Activated CD4-positive, alpha-beta T cell treated with anti-CD3 and anti-CD28 coated beads, Interleukin-2, amount 10 ng/mL, durations not matched to agents 7 days and 5 days (primary cell): ENCODE results near the gene G6PC3. TPM values are rescaled to one million over a fixed set of nuclear protein-coding genes. Genes with fewer than 3 reads are reported as not detected.

Source experiments
- CTCF ChIA-PET: fragments of 350-600 bp; sonication (Branson Sonifier 250); formaldehyde crosslinking; loops from one replicate; lab custom pipeline; 2021; ENCODE audit warnings: antibody characterized with exemption; lab: Charles Lee
- POLR2A ChIA-PET: fragments of 350-600 bp; sonication (Branson Sonifier 250); formaldehyde crosslinking; loops from one replicate; lab custom pipeline; 2021; ENCODE audit warnings: antibody characterized with exemption; lab: Charles Lee
- DNase-seq: peaks from one replicate; pipeline ENCODE4 v3.0.0-alpha.2; 2020
- H3K27ac Mint-ChIP-seq: one replicate; pipeline ENCODE4 v1.8.0; 2021; ENCODE audit warnings: mild to moderate bottlenecking, moderate library complexity, mixed read lengths
- H3K27me3 Mint-ChIP-seq: one replicate; pipeline ENCODE4 v1.8.0; 2021; ENCODE audit warnings: mixed read lengths
- H3K36me3 Mint-ChIP-seq: one replicate; pipeline ENCODE4 v1.8.0; 2021; ENCODE audit warnings: low read depth, mixed read lengths
- H3K4me1 Mint-ChIP-seq: one replicate; pipeline ENCODE4 v1.8.0; 2021; ENCODE audit warnings: mixed read lengths
- H3K4me3 Mint-ChIP-seq: one replicate; pipeline ENCODE4 v1.8.0; 2021; ENCODE audit warnings: mild to moderate bottlenecking, moderate library complexity, mixed read lengths
- H3K9me3 Mint-ChIP-seq: one replicate; pipeline ENCODE4 v1.8.0; 2021; ENCODE audit warnings: mixed read lengths
- total RNA-seq, 2 experiments: library from RNA; stranded (reverse); gene quantifications; one replicate each; pipeline ENCODE4 v1.2.3, GENCODE V29; 2021

Gene G6PC3
- total RNA-seq, 2 experiments from 2014 or later, result 18.1 to 25.2 TPM

- Mint-ChIP-seq H3K27me3 (no peaks in the 10 kb centered on the region), H3K36me3 (peaks cover 4% of the 10 kb centered on the region), H3K9me3 (no peaks in the 10 kb centered on the region), H3K4me3 (no peak overlapping the region), H3K27ac (no peak overlapping the region), H3K4me1 (no peaks in the 10 kb centered on the region)
- DNase-seq, result no peak
- CTCF ChIA-PET, result no interaction called here
- POLR2A ChIA-PET, result no interaction called here
Measured at GRCh38 chr17:44078412-44078811, 7.9 kb downstream of the G6PC3 start.

DNA sequence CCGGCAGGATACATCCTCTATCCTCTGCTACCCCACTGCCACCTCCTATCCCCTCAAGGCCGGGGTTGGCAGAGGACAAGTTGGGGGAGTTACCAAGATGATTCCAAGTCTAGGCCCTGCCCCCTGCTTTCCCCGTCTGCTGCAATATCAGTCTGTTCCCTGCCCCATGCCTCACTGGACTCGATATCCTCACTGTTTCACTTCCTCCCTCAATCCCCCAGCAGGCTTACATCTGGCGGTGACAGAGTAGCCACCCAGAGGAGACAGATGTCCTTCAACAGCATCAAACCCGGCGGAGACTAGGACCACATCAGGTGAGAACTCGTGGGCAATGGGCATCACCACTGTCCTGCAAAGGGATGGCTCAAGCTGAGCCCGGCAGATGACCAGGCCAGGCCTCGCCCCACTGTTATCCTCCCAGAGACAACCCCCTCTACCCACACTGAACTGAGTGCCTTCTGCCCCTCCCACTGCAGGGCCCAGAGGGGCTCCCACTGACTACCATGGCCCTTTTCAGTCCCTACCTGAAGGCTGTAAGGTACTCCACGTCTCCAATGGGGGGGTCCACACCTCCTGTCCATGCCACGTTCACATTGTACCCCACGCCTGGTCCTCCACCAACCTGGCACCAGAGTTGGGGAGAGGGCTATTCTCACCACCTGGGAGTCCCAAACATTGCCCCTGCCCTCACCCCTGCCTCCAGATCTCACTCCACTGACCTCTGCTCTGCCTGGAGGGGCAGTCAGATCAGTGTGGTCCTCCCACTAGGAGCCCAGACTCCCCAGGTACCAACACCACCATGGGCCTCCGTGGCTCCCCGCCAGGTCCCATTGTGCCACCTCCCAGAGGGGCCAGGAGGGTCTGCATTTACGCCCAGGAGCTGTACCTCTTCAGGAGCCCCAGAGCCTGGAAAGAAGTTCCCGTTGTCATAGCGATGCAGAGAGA is 9.6 kb downstream of the G6PC3 start:
- Mint-ChIP-seq H3K4me3 (no peak overlapping the region), H3K27ac (no peak overlapping the region), H3K27me3 (no peaks in the 10 kb centered on the region), H3K4me1 (no peaks in the 10 kb centered on the region), H3K9me3 (no peaks in the 10 kb centered on the region), H3K36me3 (peaks cover 4% of the 10 kb centered on the region)
- CTCF ChIA-PET, result no interaction called here
- no peak for DNase-seq
- POLR2A ChIA-PET, result interaction anchor here (0.7 kb wide), 1 partner anchor 71 kb away, joined by 3 read pairs; no protein-coding TSS in a partner anchor

DNA sequence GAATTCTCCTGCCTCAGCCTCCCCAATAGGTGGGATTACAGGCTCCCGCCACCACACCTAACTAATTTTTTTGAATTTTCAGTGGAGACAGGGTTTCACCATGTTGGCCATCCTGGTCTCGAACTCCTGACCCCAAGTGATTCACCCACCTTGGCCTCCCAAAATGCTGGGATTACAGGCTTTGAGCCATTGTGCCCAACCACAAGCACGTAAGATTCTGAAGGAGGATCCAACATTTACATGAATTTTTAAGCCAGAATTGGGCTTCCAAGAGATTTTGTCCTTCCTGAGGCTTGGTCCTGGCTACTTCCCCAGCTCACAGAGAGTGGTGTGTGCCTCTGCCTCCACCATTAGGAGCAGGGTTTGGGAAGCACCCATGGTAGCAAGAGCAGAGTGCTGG is 11.1 kb downstream of the G6PC3 start:
- no peak overlapping the region for H3K4me3 Mint-ChIP-seq
- H3K27ac Mint-ChIP-seq, result no peak overlapping the region
- H3K9me3 Mint-ChIP-seq, result no peaks in the 10 kb centered on the region
- DNase-seq, result no peak
- H3K27me3 Mint-ChIP-seq, result no peaks in the 10 kb centered on the region
- ChIA-PET CTCF (no interaction called here), POLR2A (no interaction called here)
- no peaks in the 10 kb centered on the region for H3K4me1 Mint-ChIP-seq
- peaks cover 2% of the 10 kb centered on the region for H3K36me3 Mint-ChIP-seq

GRCh38 chr17:44082256-44082927 is 11.9 kb downstream of the G6PC3 start:
- no peak overlapping the region for H3K27ac Mint-ChIP-seq
- no peak overlapping the region for H3K4me3 Mint-ChIP-seq
- H3K4me1 Mint-ChIP-seq, result peaks cover 4% of the 10 kb centered on the region
- POLR2A ChIA-PET, result no interaction called here
- H3K27me3 Mint-ChIP-seq, result no peaks in the 10 kb centered on the region
- DNase-seq, result no peak
- H3K36me3 Mint-ChIP-seq, result peaks cover 2% of the 10 kb centered on the region
- H3K9me3 Mint-ChIP-seq, result no peaks in the 10 kb centered on the region
- CTCF ChIA-PET, result no interaction called here

- Mint-ChIP-seq H3K4me3 (no peak overlapping the region), H3K9me3 (no peaks in the 10 kb centered on the region), H3K27ac (no peak overlapping the region)
Measured at GRCh38 chr17:44083250-44083849, 12.8 kb downstream of the G6PC3 start.

GRCh38 chr17:44084131-44084538 is 13.6 kb downstream of the G6PC3 start:
- CTCF ChIA-PET, result interaction anchor here (0.6 to 1.6 kb wide), 5 partner anchors 10 to 1060 kb away, joined by 3 to 7 read pairs (median 4); no protein-coding TSS in a partner anchor
- Mint-ChIP-seq H3K27ac (no peak overlapping the region), H3K4me1 (peaks cover 6% of the 10 kb centered on the region), H3K4me3 (no peak overlapping the region), H3K36me3 (peaks cover 3% of the 10 kb centered on the region), H3K27me3 (no peaks in the 10 kb centered on the region), H3K9me3 (no peaks in the 10 kb centered on the region)
- POLR2A ChIA-PET, result no interaction called here
- peak; percentile 43 for DNase-seq

More at GRCh38 chr17:44083250-44083849, 12.8 kb downstream of the G6PC3 start:
- Mint-ChIP-seq H3K36me3 (peaks cover 2% of the 10 kb centered on the region), H3K27me3 (no peaks in the 10 kb centered on the region), H3K4me1 (peaks cover 6% of the 10 kb centered on the region)
- DNase-seq, result no peak
- CTCF ChIA-PET, result interaction anchor here (0.5 to 1.6 kb wide), 8 partner anchors 9 to 1059 kb away, joined by 3 to 7 read pairs (median 4); no protein-coding TSS in a partner anchor
- POLR2A ChIA-PET, result no interaction called here

DNA sequence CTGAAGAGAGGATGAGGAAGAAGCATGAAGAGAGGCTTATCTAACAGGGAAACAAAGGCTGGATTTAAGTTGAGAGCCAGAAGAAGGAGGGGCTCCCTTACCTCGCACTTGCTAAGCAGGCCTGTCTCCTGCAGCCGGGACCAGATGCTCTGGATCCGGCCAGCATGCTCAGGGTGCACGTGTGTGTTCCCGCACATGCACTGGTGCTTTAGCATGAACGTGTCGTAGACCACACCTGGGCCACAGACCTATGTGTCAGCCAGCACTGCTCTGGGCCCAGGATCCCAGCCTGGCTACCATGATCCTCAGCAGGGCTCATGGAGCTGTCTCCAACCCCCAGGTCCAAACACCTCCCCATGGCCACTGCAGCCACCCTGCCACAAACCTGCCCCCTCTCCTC is 14.4 kb downstream of the G6PC3 start:
- CTCF ChIA-PET, result interaction anchor here (0.6 to 0.7 kb wide), 2 partner anchors 15 to 879 kb away, joined by 3 read pairs; no protein-coding TSS in a partner anchor
- POLR2A ChIA-PET, result interaction anchor here (0.6 kb wide), 1 partner anchor 333 kb away, joined by 3 read pairs; no protein-coding TSS in a partner anchor
- no peak overlapping the region for H3K4me3 Mint-ChIP-seq
- peaks cover 6% of the 10 kb centered on the region for H3K4me1 Mint-ChIP-seq
- DNase-seq, result no peak
- no peaks in the 10 kb centered on the region for H3K9me3 Mint-ChIP-seq
- H3K36me3 Mint-ChIP-seq, result peaks cover 3% of the 10 kb centered on the region
- H3K27me3 Mint-ChIP-seq, result no peaks in the 10 kb centered on the region
- H3K27ac Mint-ChIP-seq, result no peak overlapping the region

- DNase-seq, result no peak
- no peak overlapping the region for H3K4me3 Mint-ChIP-seq
- H3K27ac Mint-ChIP-seq, result no peak overlapping the region
- no peaks in the 10 kb centered on the region for H3K27me3 Mint-ChIP-seq
- peaks cover 6% of the 10 kb centered on the region for H3K4me1 Mint-ChIP-seq
- no peaks in the 10 kb centered on the region for H3K9me3 Mint-ChIP-seq
- peaks cover 3% of the 10 kb centered on the region for H3K36me3 Mint-ChIP-seq
- POLR2A ChIA-PET, result interaction anchor here (0.6 kb wide), 1 partner anchor 725 kb away, joined by 3 read pairs; no protein-coding TSS in a partner anchor
- CTCF ChIA-PET, result interaction anchor here (0.7 kb wide), 1 partner anchor 878 kb away, joined by 3 read pairs; no protein-coding TSS in a partner anchor
Measured at GRCh38 chr17:44085908-44086307, 15.4 kb downstream of the G6PC3 start.

- H3K9me3 Mint-ChIP-seq, result no peaks in the 10 kb centered on the region
- peak overlapping the region; percentile 60 for H3K27ac Mint-ChIP-seq
- peaks cover 6% of the 10 kb centered on the region for H3K4me1 Mint-ChIP-seq
- H3K27me3 Mint-ChIP-seq, result no peaks in the 10 kb centered on the region
- ChIA-PET POLR2A (no interaction called here), CTCF (interaction anchor here (0.6 to 1.1 kb wide), 3 partner anchors 12 to 176 kb away, joined by 3 read pairs; no protein-coding TSS in a partner anchor)
- no peak overlapping the region for H3K4me3 Mint-ChIP-seq
- DNase-seq, result no peak
- H3K36me3 Mint-ChIP-seq, result peaks cover 3% of the 10 kb centered on the region
Measured at GRCh38 chr17:44086364-44087311, 16.1 kb downstream of the G6PC3 start.

- Mint-ChIP-seq H3K27me3 (no peaks in the 10 kb centered on the region), H3K9me3 (no peaks in the 10 kb centered on the region), H3K4me3 (no peak overlapping the region), H3K36me3 (peaks cover 2% of the 10 kb centered on the region), H3K27ac (peak overlapping the region; percentile 60), H3K4me1 (peaks cover 6% of the 10 kb centered on the region)
- no peak for DNase-seq
- ChIA-PET CTCF (interaction anchor here (0.6 to 1.2 kb wide), 6 partner anchors 12 to 177 kb away, joined by 3 to 4 read pairs (median 3); partner anchors contain the start of gene HROB), POLR2A (interaction anchor here (0.6 kb wide), 1 partner anchor 123 kb away, joined by 6 read pairs; no protein-coding TSS in a partner anchor)
Measured at GRCh38 chr17:44087319-44087718, 16.8 kb downstream of the G6PC3 start.

GRCh38 chr17:44088254-44088653 is 17.7 kb downstream of the G6PC3 start:
- POLR2A ChIA-PET, result no interaction called here
- Mint-ChIP-seq H3K9me3 (no peaks in the 10 kb centered on the region), H3K27me3 (no peaks in the 10 kb centered on the region), H3K4me1 (peaks cover 6% of the 10 kb centered on the region), H3K27ac (no peak overlapping the region), H3K36me3 (peaks cover 2% of the 10 kb centered on the region), H3K4me3 (no peak overlapping the region)
- CTCF ChIA-PET, result interaction anchor here (0.7 to 1.2 kb wide), 5 partner anchors 15 to 178 kb away, joined by 3 to 4 read pairs (median 3); partner anchors contain the start of gene HROB
- DNase-seq, result no peak
